Measurements from ENCODE around the gene OSBP2. TPM values are rescaled to one million over a fixed set of nuclear protein-coding genes. Genes with fewer than 3 reads are reported as not detected.

Gene OSBP2
- total and polyA plus RNA-seq, 10 of the 15 experiments (the other 5 are each of a cell fraction or from before 2014, with no cell fraction given), result 0.11 to 7.7 (median 3.6) TPM

GRCh38 chr22:30882184-30882717, 187.6 kb downstream of the OSBP2 start:
- TF ChIP-seq EP300 (IDR thresholded peaks at IDR 0.05; ENCODE audit: borderline replicate concordance in 1 of 2, control insufficient read depth in 1 of 2, low read depth in 2 of 2, low read length in 2 of 2), result no peak
- TF ChIP-seq IRF5 (IDR thresholded peaks at IDR 0.05; ENCODE audit: borderline replicate concordance), result no peak
- TF ChIP-seq JUNB (IDR thresholded peaks at IDR 0.05), result no peak
- no peak for TF ChIP-seq BCL11A (IDR thresholded peaks at IDR 0.05; ENCODE audit: low read depth, low read length)
- TF ChIP-seq BRCA1 (IDR thresholded peaks at IDR 0.05; ENCODE audit: low read depth, low read length), result no peak
- H3K27me3 ChIP-seq (replicated peaks in 1 of 2; ENCODE audit: control insufficient read depth in 2 of 2, insufficient read depth in 2 of 2, low read length in 1 of 2), result no peaks in the 10 kb centered on the region
- no peaks in the 10 kb centered on the region for H3K36me3 ChIP-seq (ENCODE audit: control insufficient read depth in 2 of 2, insufficient read depth in 2 of 2, low read length in 1 of 2)
- no peaks in the 10 kb centered on the region for H3K79me2 ChIP-seq (ENCODE audit: control insufficient read depth, insufficient read depth, low read length)
- no peaks in the 10 kb centered on the region for H4K20me1 ChIP-seq (ENCODE audit: control insufficient read depth, insufficient read depth)
- no peak overlapping the region for H3K27ac ChIP-seq (ENCODE audit: control insufficient read depth, insufficient read depth)
- no peaks in the 10 kb centered on the region for H3K9me3 ChIP-seq (replicated peaks; ENCODE audit: control insufficient read depth, insufficient read depth, low read length)
- WGBS (ENCODE audit: insufficient coverage, insufficient replicate concordance, low lambda C conversion rate, missing lambda C conversion rate), result 31% methylated on average over 6 of the region's 6 CpGs
- no peak overlapping the region for H3K4me3 ChIP-seq
- RAD21 ChIA-PET (ENCODE audit: unreplicated experiment), result no interaction called here
- ATAC-seq (no peak), FAIRE-seq (no peak), DNase-seq (ENCODE audit: low read depth, low spot score) (no peak)
- SMC1A ChIA-PET (ENCODE audit: uncharacterized antibody, unreplicated experiment), result no interaction called here
- in situ Hi-C loops (cut with MboI), result no loop called here
- no peaks in the 10 kb centered on the region for H3K4me1 ChIP-seq (ENCODE audit: control insufficient read depth, insufficient read depth, low read length)
- CTCF ChIA-PET, result no interaction called here
- no peak overlapping the region for H2AFZ ChIP-seq (ENCODE audit: control insufficient read depth, low read depth, low read length)
- no TSS peak for BruUV-seq (replicated peaks)
- H3K4me2 ChIP-seq (ENCODE audit: control insufficient read depth, insufficient read depth), result no peak overlapping the region
- no peak overlapping the region for H3K9ac ChIP-seq (ENCODE audit: control insufficient read depth, insufficient read depth, low read length)
- intact Hi-C loops (cut with micrococcal nuclease; ENCODE audit: unreplicated experiment), result no loop called here
- POLR2A ChIA-PET, result no interaction called here

- ChIA-PET POLR2A (no interaction called here), CTCF (no interaction called here), RAD21 (ENCODE audit: unreplicated experiment) (no interaction called here), SMC1A (ENCODE audit: uncharacterized antibody, unreplicated experiment) (no interaction called here)
- DNase-seq (ENCODE audit: low read depth, low spot score), result no peak
- no peaks in the 10 kb centered on the region for H3K9me3 ChIP-seq (replicated peaks; ENCODE audit: control insufficient read depth, insufficient read depth, low read length)
- FAIRE-seq, result no peak
- no peaks in the 10 kb centered on the region for H3K4me1 ChIP-seq (ENCODE audit: control insufficient read depth, insufficient read depth, low read length)
- H3K27ac ChIP-seq (ENCODE audit: control insufficient read depth, insufficient read depth), result no peak overlapping the region
- in situ Hi-C loops (cut with MboI) (no loop called here), intact Hi-C loops (cut with micrococcal nuclease; ENCODE audit: unreplicated experiment) (no loop called here)
- no peak for ATAC-seq
- no peaks in the 10 kb centered on the region for H4K20me1 ChIP-seq (ENCODE audit: control insufficient read depth, insufficient read depth)
- no peak overlapping the region for H3K4me3 ChIP-seq
- no peak overlapping the region for H2AFZ ChIP-seq (ENCODE audit: control insufficient read depth, low read depth, low read length)
- no peaks in the 10 kb centered on the region for H3K36me3 ChIP-seq (ENCODE audit: control insufficient read depth in 2 of 2, insufficient read depth in 2 of 2, low read length in 1 of 2)
- H3K4me2 ChIP-seq (ENCODE audit: control insufficient read depth, insufficient read depth), result no peak overlapping the region
- WGBS (ENCODE audit: insufficient coverage, insufficient replicate concordance, low lambda C conversion rate, missing lambda C conversion rate), result 30% methylated on average over 4 of the region's 4 CpGs
- no TSS peak for BruUV-seq (replicated peaks)
- H3K79me2 ChIP-seq (ENCODE audit: control insufficient read depth, insufficient read depth, low read length), result no peaks in the 10 kb centered on the region
- no peaks in the 10 kb centered on the region for H3K27me3 ChIP-seq (replicated peaks in 1 of 2; ENCODE audit: control insufficient read depth in 2 of 2, insufficient read depth in 2 of 2, low read length in 1 of 2)
- no peak overlapping the region for H3K9ac ChIP-seq (ENCODE audit: control insufficient read depth, insufficient read depth, low read length)
- no peak for TF ChIP-seq MYC (IDR thresholded peaks at IDR 0.05; ENCODE audit: insufficient read depth, insufficient read length, insufficient replicate concordance, low read length, severe bottlenecking)
- no peak for TF ChIP-seq SUPT20H (IDR thresholded peaks at IDR 0.05; ENCODE audit: borderline replicate concordance, control insufficient read depth, low read depth, low read length)
- TF ChIP-seq RBBP5 (conservative IDR thresholded peaks at IDR 0.05), result no peak
- no peak for TF ChIP-seq SPI1 (IDR thresholded peaks at IDR 0.05; ENCODE audit: borderline replicate concordance, insufficient read depth, low read depth, low read length)
- TF ChIP-seq POU2F2 (IDR thresholded peaks at IDR 0.05; ENCODE audit: borderline replicate concordance, low read depth, low read length), result no peak
- no peak for TF ChIP-seq CREM (IDR thresholded peaks at IDR 0.05; ENCODE audit: low read depth)
- TF ChIP-seq NFYB (IDR thresholded peaks at IDR 0.05; ENCODE audit: insufficient read depth, low read depth, low read length), result no peak
- TF ChIP-seq RCOR1 (conservative IDR thresholded peaks at IDR 0.05; ENCODE audit: low read depth, low read length), result no peak
- no peak for TF ChIP-seq DPF2 (IDR thresholded peaks at IDR 0.05)
- TF ChIP-seq RELB (IDR thresholded peaks at IDR 0.05; ENCODE audit: low read depth), result no peak
- no peak for TF ChIP-seq EGR1 (IDR thresholded peaks at IDR 0.05; ENCODE audit: borderline replicate concordance in 1 of 2, low read depth in 2 of 2, low read length in 2 of 2)
Measured at GRCh38 chr22:30882974-30883533, 188.4 kb downstream of the OSBP2 start.
